Activated CD8-positive, alpha-beta T cell treated with anti-CD3 and anti-CD28 coated beads for 36 hours (primary cell): ENCODE results near the gene PLEKHJ1. TPM values are rescaled to one million over a fixed set of nuclear protein-coding genes. Genes with fewer than 3 reads are reported as not detected.
"Not testable (repeated sequence)": the region's sequence is repeated elsewhere in the genome, so short reads cannot be mapped to it uniquely, and the experiment has no call there.

Experiments
- ATAC-seq: fragments of 200-7000 bp; cut with Tn5 transposase; one replicate; pipeline ENCODE4 v1.10.0; 2021; ENCODE audit warnings: mild to moderate bottlenecking, moderate library complexity
- CTCF ChIA-PET: fragments of 350-600 bp; sonication (Branson Sonifier 250); formaldehyde crosslinking; loops from one replicate; lab custom pipeline; 2021; ENCODE audit warnings: antibody characterized with exemption; lab: Charles Lee
- POLR2A ChIA-PET: fragments of 350-600 bp; sonication (Branson Sonifier 250); formaldehyde crosslinking; loops from one replicate; lab custom pipeline; 2021; ENCODE audit warnings: antibody characterized with exemption; lab: Charles Lee
- DNase-seq: peaks from one replicate; pipeline ENCODE4 v3.0.0-alpha.2; 2020
- H3K27ac Mint-ChIP-seq: one replicate; pipeline ENCODE4 v1.8.0; 2021; ENCODE audit warnings: mild to moderate bottlenecking, mixed read lengths
- H3K27me3 Mint-ChIP-seq: one replicate; pipeline ENCODE4 v1.8.0; 2021; ENCODE audit warnings: mixed read lengths
- H3K36me3 Mint-ChIP-seq: one replicate; pipeline ENCODE4 v1.8.0; 2021; ENCODE audit warnings: low read depth, mixed read lengths
- H3K4me1 Mint-ChIP-seq: one replicate; pipeline ENCODE4 v1.8.0; 2021; ENCODE audit warnings: low read depth, mixed read lengths
- H3K4me3 Mint-ChIP-seq: one replicate; pipeline ENCODE4 v1.8.0; 2021; ENCODE audit warnings: mild to moderate bottlenecking, moderate library complexity, mixed read lengths
- H3K9me3 Mint-ChIP-seq: one replicate; pipeline ENCODE4 v1.8.0; 2021; ENCODE audit warnings: mixed read lengths
- intact Hi-C: fragments of 100-400 bp; cut with micrococcal nuclease; formaldehyde crosslinking; loops from one replicate; pipeline ENCODE4 v1.10.0; 2022
- total RNA-seq, 2 experiments: library from RNA; stranded (reverse); gene quantifications; one replicate each; pipeline ENCODE4 v1.2.3, GENCODE V29; 2021
- TF ChIP-seq, protein P1 (sequence below): fragments of 200-600 bp; IDR thresholded peaks from one replicate; pipeline ENCODE4 v1.8.0; 2022; ENCODE audit warnings: antibody characterized with exemption, mild to moderate bottlenecking

PLEKHJ1 gene
- total RNA-seq, 2 experiments from 2014 or later, result 65.3 to 72.8 TPM

DNA sequence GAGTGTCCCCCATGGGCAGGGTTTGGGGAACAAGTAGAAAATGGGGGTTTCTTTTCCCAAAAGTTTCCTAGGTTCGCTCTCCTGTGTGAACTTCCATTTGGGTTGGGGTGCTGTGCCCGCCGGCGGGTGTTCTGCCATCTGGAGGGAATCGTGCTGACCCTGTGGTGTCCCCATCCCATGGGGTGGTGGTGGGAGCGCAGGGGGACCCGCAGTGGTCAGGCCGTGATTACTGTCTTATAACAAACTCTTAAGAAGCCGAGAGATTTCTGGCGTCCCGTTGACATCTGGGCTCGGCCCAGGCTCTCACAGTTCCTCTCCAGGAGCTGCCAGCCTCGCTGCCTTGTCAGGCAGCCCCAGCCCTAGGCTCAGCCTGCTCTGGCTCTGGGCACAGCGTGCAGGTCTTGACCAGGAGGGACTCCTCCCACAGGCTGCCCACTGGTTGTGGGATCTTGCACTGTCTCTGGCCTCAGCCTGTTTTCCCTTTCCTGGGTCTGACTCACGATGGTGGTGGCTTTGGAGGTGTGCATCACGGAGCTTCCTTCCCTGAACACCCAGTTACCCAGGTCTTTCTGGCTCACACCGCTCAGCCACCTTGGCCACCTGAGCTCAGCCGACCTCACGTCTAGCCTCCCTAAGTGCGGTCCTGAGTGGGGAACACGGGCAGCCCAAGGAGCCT is 34.5 kb downstream of the PLEKHJ1 start:
- ChIA-PET CTCF (no interaction called here), POLR2A (no interaction called here)
- H3K9me3 Mint-ChIP-seq, result no peaks in the 10 kb centered on the region
- DNase-seq, result no peak
- TF ChIP-seq, protein P1, sequence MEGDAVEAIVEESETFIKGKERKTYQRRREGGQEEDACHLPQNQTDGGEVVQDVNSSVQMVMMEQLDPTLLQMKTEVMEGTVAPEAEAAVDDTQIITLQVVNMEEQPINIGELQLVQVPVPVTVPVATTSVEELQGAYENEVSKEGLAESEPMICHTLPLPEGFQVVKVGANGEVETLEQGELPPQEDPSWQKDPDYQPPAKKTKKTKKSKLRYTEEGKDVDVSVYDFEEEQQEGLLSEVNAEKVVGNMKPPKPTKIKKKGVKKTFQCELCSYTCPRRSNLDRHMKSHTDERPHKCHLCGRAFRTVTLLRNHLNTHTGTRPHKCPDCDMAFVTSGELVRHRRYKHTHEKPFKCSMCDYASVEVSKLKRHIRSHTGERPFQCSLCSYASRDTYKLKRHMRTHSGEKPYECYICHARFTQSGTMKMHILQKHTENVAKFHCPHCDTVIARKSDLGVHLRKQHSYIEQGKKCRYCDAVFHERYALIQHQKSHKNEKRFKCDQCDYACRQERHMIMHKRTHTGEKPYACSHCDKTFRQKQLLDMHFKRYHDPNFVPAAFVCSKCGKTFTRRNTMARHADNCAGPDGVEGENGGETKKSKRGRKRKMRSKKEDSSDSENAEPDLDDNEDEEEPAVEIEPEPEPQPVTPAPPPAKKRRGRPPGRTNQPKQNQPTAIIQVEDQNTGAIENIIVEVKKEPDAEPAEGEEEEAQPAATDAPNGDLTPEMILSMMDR, result no peak
- H3K27ac Mint-ChIP-seq, result no peak overlapping the region
- no peaks in the 10 kb centered on the region for H3K27me3 Mint-ChIP-seq
- peaks cover 18% of the 10 kb centered on the region for H3K36me3 Mint-ChIP-seq
- intact Hi-C loops, result no loop called here
- ATAC-seq, result no peak
- H3K4me1 Mint-ChIP-seq, result no peaks in the 10 kb centered on the region
- H3K4me3 Mint-ChIP-seq, result no peak overlapping the region

DNA sequence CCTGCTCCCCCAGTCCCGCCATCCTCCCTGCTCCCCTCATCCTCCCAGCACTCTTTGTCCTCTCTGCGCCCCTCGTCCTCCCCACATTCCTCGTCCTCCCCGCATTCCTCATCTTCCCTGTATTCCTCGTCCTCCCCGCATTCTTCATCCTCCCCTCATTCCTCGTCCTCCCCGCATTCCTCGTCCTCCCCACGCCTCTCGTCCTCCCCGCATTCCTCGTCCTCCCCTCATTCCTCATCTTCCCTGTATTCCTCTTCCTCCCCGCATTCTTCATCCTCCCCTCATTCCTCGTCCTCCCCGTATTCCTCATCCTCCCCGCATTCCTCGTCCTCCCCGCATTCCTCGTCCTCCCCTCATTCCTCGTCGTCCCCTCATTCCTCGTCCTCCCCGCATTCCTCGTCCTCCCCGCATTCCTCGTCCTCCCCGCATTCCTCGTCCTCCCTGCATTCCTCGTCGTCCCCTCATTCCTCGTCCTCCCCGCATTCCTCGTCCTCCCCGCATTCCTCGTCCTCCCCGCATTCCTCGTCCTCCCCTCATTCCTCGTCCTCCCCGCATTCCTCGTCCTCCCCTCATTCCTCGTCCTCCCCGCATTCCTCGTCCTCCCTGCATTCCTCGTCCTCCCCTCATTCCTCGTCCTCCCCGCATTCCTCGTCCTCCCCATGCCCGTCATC is 35.4 kb downstream of the PLEKHJ1 start:
- DNase-seq, H3K4me1 Mint-ChIP-seq, H3K27ac Mint-ChIP-seq, CTCF ChIA-PET, ATAC-seq, POLR2A ChIA-PET, H3K4me3 Mint-ChIP-seq, intact Hi-C loops, H3K27me3 Mint-ChIP-seq, H3K9me3 Mint-ChIP-seq: not testable (repeated sequence)
- H3K36me3 Mint-ChIP-seq, result peaks cover 18% of the 10 kb centered on the region

DNA sequence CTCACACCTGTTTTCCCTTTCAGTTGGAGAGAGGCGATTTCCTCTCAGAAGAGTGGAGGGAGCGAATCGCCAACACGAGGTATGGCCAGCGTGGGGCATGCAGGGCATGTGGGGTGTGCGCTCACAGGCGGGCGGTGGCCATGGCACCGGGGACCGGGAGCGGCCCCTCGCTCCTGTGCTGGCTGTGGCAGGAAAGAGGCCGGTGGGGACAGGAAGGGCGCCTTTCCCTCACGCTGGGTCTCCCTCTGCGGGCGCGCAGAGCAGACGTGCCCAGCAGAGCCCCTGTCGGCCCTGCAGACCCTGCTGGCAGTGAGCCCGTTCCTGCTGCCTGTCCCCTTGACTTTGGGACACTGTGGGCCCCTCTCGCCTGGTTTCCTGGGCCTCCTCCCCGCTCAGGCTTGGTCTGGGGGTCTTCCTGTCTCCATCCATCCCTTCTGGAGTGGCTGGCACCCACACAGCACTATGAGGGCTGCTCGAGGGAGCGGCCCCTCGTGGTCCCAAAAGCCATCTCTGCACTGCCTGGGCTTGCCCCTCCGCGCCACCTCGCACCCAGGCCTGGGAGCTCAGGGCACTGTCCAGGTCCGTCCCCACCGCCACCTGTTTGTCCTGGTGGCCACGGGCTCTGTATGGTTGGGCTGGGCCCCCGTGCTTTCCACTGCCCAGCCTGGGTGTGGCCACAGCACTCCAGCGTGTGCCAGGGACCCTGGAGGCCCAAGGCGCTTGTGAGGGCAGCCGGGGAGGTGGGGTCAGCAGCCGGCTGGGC is 36.1 kb downstream of the PLEKHJ1 start:
- Mint-ChIP-seq H3K9me3 (no peaks in the 10 kb centered on the region), H3K36me3 (peaks cover 13% of the 10 kb centered on the region), H3K4me3 (no peak overlapping the region), H3K4me1 (no peaks in the 10 kb centered on the region), H3K27me3 (no peaks in the 10 kb centered on the region), H3K27ac (no peak overlapping the region)
- POLR2A ChIA-PET, result no interaction called here
- intact Hi-C loops, result no loop called here
- ATAC-seq, result no peak
- CTCF ChIA-PET, result no interaction called here
- no peak for DNase-seq
- TF ChIP-seq, protein P1, result no peak

GRCh38 chr19:2199215-2199614 is 36.9 kb downstream of the PLEKHJ1 start:
- H3K36me3 Mint-ChIP-seq, result peaks cover 15% of the 10 kb centered on the region
- no peak for ATAC-seq
- H3K4me3 Mint-ChIP-seq, result no peak overlapping the region
- no peaks in the 10 kb centered on the region for H3K9me3 Mint-ChIP-seq
- intact Hi-C loops, result no loop called here
- ChIA-PET CTCF (no interaction called here), POLR2A (no interaction called here)
- DNase-seq, result no peak
- no peaks in the 10 kb centered on the region for H3K27me3 Mint-ChIP-seq
- no peaks in the 10 kb centered on the region for H3K4me1 Mint-ChIP-seq
- TF ChIP-seq, protein P1, result no peak
- peak overlapping the region; percentile 34 for H3K27ac Mint-ChIP-seq

GRCh38 chr19:2198317-2198716 is 37.8 kb downstream of the PLEKHJ1 start:
- no peaks in the 10 kb centered on the region for H3K4me1 Mint-ChIP-seq
- H3K36me3 Mint-ChIP-seq, result peaks cover 20% of the 10 kb centered on the region
- ATAC-seq (no peak), DNase-seq (no peak)
- ChIA-PET POLR2A (no interaction called here), CTCF (no interaction called here)
- H3K4me3 Mint-ChIP-seq, result no peak overlapping the region
- no peak overlapping the region for H3K27ac Mint-ChIP-seq
- TF ChIP-seq, protein P1, result no peak
- intact Hi-C loops, result no loop called here
- no peaks in the 10 kb centered on the region for H3K27me3 Mint-ChIP-seq
- no peaks in the 10 kb centered on the region for H3K9me3 Mint-ChIP-seq
